Body of pancreas (tissue), 4 donors: Measurements from ENCODE around the gene ADAMTS7. TPM values are rescaled to one million over a fixed set of nuclear protein-coding genes. Genes with fewer than 3 reads are reported as not detected.
"Not testable (repeated sequence)": the region's sequence is repeated elsewhere in the genome, so short reads cannot be mapped to it uniquely, and the experiment has no call there.

Source experiments
- ATAC-seq: fragments of 150-250 bp; one replicate; pipeline ENCODE4 v1.9.1; 2016
- DNase-seq, 4 donors: peaks; one replicate each; pipeline ENCODE4 v3.0.0-alpha.2; 2019
- H3K27ac ChIP-seq, 4 donors: fragments of 200-600 bp; sonication (generic); 1 replicate in 3 of 4; 2 replicates in 1 of 4; pipeline versions ENCODE4 v1.5.1 to v1.6.1; 2016 to 2019; ENCODE audit warnings: mild to moderate bottlenecking in 1 of 4, mixed read lengths in 1 of 4, moderate library complexity in 1 of 4
- H3K27me3 ChIP-seq, 2 donors: fragments of 200-600 bp; sonication (generic); one replicate each; pipeline ENCODE4 v1.6.0; 2016; ENCODE audit warnings: mild to moderate bottlenecking in 1 of 2
- H3K36me3 ChIP-seq, 2 donors: fragments of 200-600 bp; sonication (generic); replicated peaks in 1 of 2; 2 replicates each; pipeline ENCODE4 v1.5.1; 2016; ENCODE audit warnings: low read depth in 2 of 2; ENCODE audit not compliant: insufficient read depth in 1 of 2
- H3K4me1 ChIP-seq: fragments of 200-600 bp; sonication (generic); one replicate; pipeline ENCODE4 v1.6.0; 2016
- H3K4me3 ChIP-seq, 2 donors: fragments of 200-600 bp; sonication (generic); 1 replicate in 1 of 2; 2 replicates in 1 of 2; pipeline ENCODE4 v1.5.1; 2016 to 2019
- H3K9me3 ChIP-seq, 3 donors: fragments of 200-600 bp; sonication (generic); 1 replicate in 2 of 3; 2 replicates in 1 of 3; pipeline ENCODE4 v1.5.1; 2016
- POLR2A ChIP-seq, 3 donors: fragments of 450-650 bp; IDR thresholded peaks; one replicate each; pipeline ENCODE4 v1.6.1; 2016; ENCODE audit warnings: antibody characterized with exemption in 3 of 3, mild to moderate bottlenecking in 2 of 3
- WGBS, 2 donors: methylation state at CpG; one replicate each; pipeline ENCODE4 v1.1.5; 2017; 5-methylcytosine and 5-hydroxymethylcytosine counted together
- intact Hi-C: fragments of 100-400 bp; cut with DNase I; formaldehyde crosslinking; loops from one replicate; pipeline ENCODE4 v1.15.1; 2023
- total RNA-seq, 2 donors: library from RNA; depleted of rRNA; stranded (reverse); fragments of >200 nt; gene quantifications; one replicate each; pipeline ENCODE4 v1.1.0, GENCODE V29; 2016
- TF ChIP-seq, protein P1 (sequence below), 7 experiments: fragments of 450-650 bp in 4 of 7; fragments of 200-600 bp in 3 of 7; sonication (generic) in 3 of 7; IDR thresholded peaks; one replicate each; pipeline ENCODE4 v1.5.1; 2016 to 2019; ENCODE audit warnings: antibody characterized with exemption in 7 of 7

The ADAMTS7 gene
- total RNA-seq, 2 donors from 2014 or later = 0.33 to 2.1 TPM

- Histone ChIP-seq H3K27me3 (no peaks in the 10 kb centered on the region), H3K9me3 (no peaks in the 10 kb centered on the region), H3K27ac (no peak overlapping the region), H3K4me1 (no peaks in the 10 kb centered on the region), H3K4me3 (no peak overlapping the region), H3K36me3 (no peaks in the 10 kb centered on the region)
- intact Hi-C loops = no loop called here
- 67 to 89% methylated on average over 1 to 4 of the region's 8 CpGs for WGBS, 2 donors
- DNase-seq (no peak), ATAC-seq (no peak)
- TF ChIP-seq, protein P1, sequence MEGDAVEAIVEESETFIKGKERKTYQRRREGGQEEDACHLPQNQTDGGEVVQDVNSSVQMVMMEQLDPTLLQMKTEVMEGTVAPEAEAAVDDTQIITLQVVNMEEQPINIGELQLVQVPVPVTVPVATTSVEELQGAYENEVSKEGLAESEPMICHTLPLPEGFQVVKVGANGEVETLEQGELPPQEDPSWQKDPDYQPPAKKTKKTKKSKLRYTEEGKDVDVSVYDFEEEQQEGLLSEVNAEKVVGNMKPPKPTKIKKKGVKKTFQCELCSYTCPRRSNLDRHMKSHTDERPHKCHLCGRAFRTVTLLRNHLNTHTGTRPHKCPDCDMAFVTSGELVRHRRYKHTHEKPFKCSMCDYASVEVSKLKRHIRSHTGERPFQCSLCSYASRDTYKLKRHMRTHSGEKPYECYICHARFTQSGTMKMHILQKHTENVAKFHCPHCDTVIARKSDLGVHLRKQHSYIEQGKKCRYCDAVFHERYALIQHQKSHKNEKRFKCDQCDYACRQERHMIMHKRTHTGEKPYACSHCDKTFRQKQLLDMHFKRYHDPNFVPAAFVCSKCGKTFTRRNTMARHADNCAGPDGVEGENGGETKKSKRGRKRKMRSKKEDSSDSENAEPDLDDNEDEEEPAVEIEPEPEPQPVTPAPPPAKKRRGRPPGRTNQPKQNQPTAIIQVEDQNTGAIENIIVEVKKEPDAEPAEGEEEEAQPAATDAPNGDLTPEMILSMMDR (IDR thresholded peaks at IDR 0.05) = no peak
- TF ChIP-seq POLR2A (IDR thresholded peaks at IDR 0.05) = no peak
Observed at GRCh38 chr15:78775472-78775871, 35.8 kb downstream of the ADAMTS7 start.

GRCh38 chr15:78774451-78774990 is 36.7 kb downstream of the ADAMTS7 start:
- ATAC-seq, DNase-seq, H3K9me3 ChIP-seq, H3K27me3 ChIP-seq, H3K4me3 ChIP-seq, H3K27ac ChIP-seq, H3K36me3 ChIP-seq, H3K4me1 ChIP-seq, intact Hi-C loops: not testable (repeated sequence)
- 87 to 91% methylated on average over 15 of the region's 15 CpGs for WGBS, 2 donors

GRCh38 chr15:78773765-78774450 is 37.4 kb downstream of the ADAMTS7 start:
- H3K4me1 ChIP-seq, intact Hi-C loops, H3K9me3 ChIP-seq, ATAC-seq, H3K27me3 ChIP-seq, DNase-seq, H3K4me3 ChIP-seq, H3K27ac ChIP-seq, H3K36me3 ChIP-seq: not testable (repeated sequence)
- 81 to 87% methylated on average over 8 to 13 of the region's 25 CpGs for WGBS, 2 donors

DNA sequence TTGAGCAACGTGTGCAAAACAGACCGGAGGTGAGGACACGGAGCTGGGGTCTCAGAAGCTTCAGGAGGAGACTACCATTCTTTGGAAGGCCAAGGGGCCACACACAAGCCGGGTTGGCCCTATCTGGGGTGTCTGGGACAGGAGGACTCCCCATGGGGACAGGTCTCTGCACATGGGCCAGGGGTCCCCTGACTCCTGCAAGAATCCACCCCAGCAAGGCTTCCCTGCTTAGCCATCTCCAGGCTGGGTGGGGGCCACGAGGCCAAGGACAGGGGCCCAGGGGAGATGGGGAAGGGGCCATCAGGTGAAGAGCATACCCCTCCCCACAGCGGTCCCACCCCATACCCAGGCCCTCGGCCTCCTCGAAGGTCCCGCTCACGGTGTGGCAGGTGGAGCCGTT is 38.5 kb downstream of the ADAMTS7 start:
- Histone ChIP-seq H3K4me3 (no peak overlapping the region), H3K9me3 (no peaks in the 10 kb centered on the region), H3K27me3 (no peaks in the 10 kb centered on the region), H3K4me1 (no peaks in the 10 kb centered on the region), H3K27ac (no peak overlapping the region), H3K36me3 (no peaks in the 10 kb centered on the region)
- intact Hi-C loops = no loop called here
- ATAC-seq (no peak), DNase-seq (no peak)
- WGBS, 2 donors = 67 to 82% methylated on average over 1 to 4 of the region's 11 CpGs
- no peak for TF ChIP-seq POLR2A (IDR thresholded peaks at IDR 0.05)
- TF ChIP-seq, protein P1 (IDR thresholded peaks at IDR 0.05) = no peak

DNA sequence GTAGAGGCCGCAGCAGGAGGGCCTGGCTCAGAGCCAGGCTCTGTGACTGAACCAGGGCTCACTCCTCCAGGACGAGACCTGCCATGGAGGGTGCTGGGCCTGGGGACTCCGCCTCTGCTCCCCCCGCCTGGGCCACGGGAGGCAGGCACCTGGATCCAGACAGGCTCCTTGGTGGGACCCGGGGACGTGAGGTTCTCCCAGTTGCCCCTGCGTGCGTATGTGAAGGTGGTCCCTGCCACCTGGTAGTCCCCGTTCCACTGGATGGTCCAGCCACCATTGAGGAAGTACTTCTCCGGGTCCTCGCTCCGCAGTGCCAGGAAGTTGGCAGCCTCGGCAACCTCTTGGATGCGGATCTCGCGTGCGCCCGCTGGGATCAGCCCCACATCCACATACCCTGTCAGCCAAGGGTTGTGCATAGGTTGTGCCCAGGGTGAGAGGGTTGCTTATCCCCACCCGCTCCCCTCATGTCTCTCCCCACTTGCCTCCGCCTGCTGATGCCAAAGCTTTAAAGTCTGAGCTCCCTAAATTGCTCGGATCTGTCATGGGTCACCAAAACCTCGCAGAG is 39.7 kb downstream of the ADAMTS7 start:
- H3K4me1 ChIP-seq, ATAC-seq, intact Hi-C loops, H3K27ac ChIP-seq, H3K27me3 ChIP-seq, H3K9me3 ChIP-seq, DNase-seq, H3K4me3 ChIP-seq, H3K36me3 ChIP-seq: not testable (repeated sequence)
- WGBS, 2 donors = 84 to 89% methylated on average over 5 to 23 of the region's 23 CpGs

GRCh38 chr15:78771020-78771419 is 40.2 kb downstream of the ADAMTS7 start:
- intact Hi-C loops, H3K4me3 ChIP-seq, ATAC-seq, H3K27me3 ChIP-seq, H3K27ac ChIP-seq, H3K9me3 ChIP-seq, DNase-seq, H3K4me1 ChIP-seq, H3K36me3 ChIP-seq: not testable (repeated sequence)
- 71 to 80% methylated on average over 2 to 9 of the region's 9 CpGs for whole genome bisulfite sequencing, 2 donors

- H3K36me3 ChIP-seq, H3K9me3 ChIP-seq, H3K27ac ChIP-seq, H3K4me1 ChIP-seq, H3K27me3 ChIP-seq, H3K4me3 ChIP-seq, ATAC-seq, intact Hi-C loops, DNase-seq: not testable (repeated sequence)
- WGBS, 2 donors = 74 to 75% methylated on average over 9 to 12 of the region's 12 CpGs
Observed at GRCh38 chr15:78769473-78770225, 41.6 kb downstream of the ADAMTS7 start.
